T-cell (primary cell): ENCODE results near the gene STX12. TPM values are rescaled to one million over a fixed set of nuclear protein-coding genes. Genes with fewer than 3 reads are reported as not detected.
A peak's percentile ranks its signal among the peaks of the same experiment; 100 is the strongest.
"Not testable (repeated sequence)": the region's sequence is repeated elsewhere in the genome, so short reads cannot be mapped to it uniquely, and the experiment has no call there.

Experiments
- ATAC-seq, 4 experiments: fragments of 200-7000 bp in 3 of 4; fragments of 150-1000 bp in 1 of 4; cut with Tn5 transposase; replicated peaks in 1 of 4; 1 replicate in 3 of 4; 2 replicates in 1 of 4; pipeline ENCODE4 v1.10.0; 2021; ENCODE audit warnings: moderate library complexity in 3 of 4, mild to moderate bottlenecking in 2 of 4, moderate number of reproducible peaks in 1 of 4
- CTCF ChIA-PET, 2 donors: fragments of 300-600 bp; sonication (Branson Sonifier 250); formaldehyde crosslinking; loops; one replicate each; lab custom pipeline; 2022; ENCODE audit warnings: antibody characterized with exemption in 2 of 2; lab: Charles Lee
- POLR2A ChIA-PET, 2 donors: fragments of 300-600 bp; sonication (Branson Sonifier 250); formaldehyde crosslinking; loops; one replicate each; lab custom pipeline; 2022; ENCODE audit warnings: antibody characterized with exemption in 2 of 2; lab: Charles Lee
- DNase-seq, 35 experiments: peaks; one replicate each; pipeline versions ENCODE4 v3.0.0 to v3.0.0-alpha.2; 2013 to 2023
- H3K27ac ChIP-seq: one replicate; pipeline ENCODE4 v1.5.1; 2013; ENCODE audit warnings: low read length
- H3K27me3 ChIP-seq, 2 experiments: replicated peaks in 1 of 2; 1 replicate in 1 of 2; 2 replicates in 1 of 2; pipeline versions ENCODE4 v1.6.1 to v1.7.0; 2013; ENCODE audit warnings: low read length in 1 of 2, mixed read lengths in 1 of 2; ENCODE audit not compliant: control insufficient read depth in 2 of 2, insufficient read depth in 2 of 2; ENCODE audit errors: extremely low read depth in 1 of 2
- H3K36me3 ChIP-seq, 2 donors: 1 replicate in 1 of 2; 2 replicates in 1 of 2; pipeline versions ENCODE4 v1.6.1 to v1.7.0; 2013; ENCODE audit warnings: low read length in 1 of 2; ENCODE audit not compliant: control insufficient read depth in 2 of 2, insufficient read depth in 1 of 2; ENCODE audit errors: extremely low read depth in 1 of 2
- H3K4me1 ChIP-seq, 2 experiments: 1 replicate in 1 of 2; 2 replicates in 1 of 2; pipeline versions ENCODE4 v1.6.1 to v1.7.0; 2013; ENCODE audit warnings: low read length in 2 of 2, mixed read lengths in 1 of 2; ENCODE audit not compliant: insufficient read depth in 2 of 2, control insufficient read depth in 1 of 2; ENCODE audit errors: extremely low read depth in 1 of 2
- H3K4me3 ChIP-seq, 2 donors: 1 replicate in 1 of 2; 2 replicates in 1 of 2; pipeline versions ENCODE4 v1.5.1 to v1.7.0; 2013; ENCODE audit warnings: mild to moderate bottlenecking in 2 of 2, low read length in 1 of 2, moderate library complexity in 1 of 2; ENCODE audit not compliant: control insufficient read depth in 1 of 2; ENCODE audit errors: extremely low read depth in 1 of 2
- H3K9me3 ChIP-seq: 2 replicates; pipeline ENCODE4 v1.7.0; 2013
- H3K27ac Mint-ChIP-seq, 2 donors: one replicate each; pipeline ENCODE4 v1.8.0; 2020 to 2021; ENCODE audit warnings: mild to moderate bottlenecking in 2 of 2, mixed read lengths in 2 of 2
- H3K27me3 Mint-ChIP-seq, 2 donors: one replicate each; pipeline ENCODE4 v1.8.0; 2021 to 2022; ENCODE audit warnings: mixed read lengths in 2 of 2
- H3K36me3 Mint-ChIP-seq: one replicate; pipeline ENCODE4 v1.8.0; 2021; ENCODE audit warnings: mixed read lengths
- H3K4me1 Mint-ChIP-seq, 3 donors: one replicate each; pipeline ENCODE4 v1.8.0; 2020 to 2022; ENCODE audit warnings: mixed read lengths in 3 of 3, mild to moderate bottlenecking in 1 of 3
- H3K4me3 Mint-ChIP-seq, 3 donors: one replicate each; pipeline ENCODE4 v1.8.0; 2020 to 2022; ENCODE audit warnings: mild to moderate bottlenecking in 3 of 3, mixed read lengths in 3 of 3, moderate library complexity in 3 of 3
- H3K9me3 Mint-ChIP-seq, 3 donors: one replicate each; pipeline ENCODE4 v1.8.0; 2020 to 2022; ENCODE audit warnings: mixed read lengths in 3 of 3
- WGBS: methylation state at CpG from one replicate; pipeline ENCODE4 v1.1.5; 2013; ENCODE audit warnings: missing lambda C conversion rate; ENCODE audit not compliant: insufficient coverage; 5-methylcytosine and 5-hydroxymethylcytosine counted together
- total RNA-seq, 35 experiments: library from RNA in 6 of 35; stranded (reverse) in 6 of 35; fragments of 120-200 nt in 1 of 35; gene quantifications; one replicate each; pipeline versions ENCODE4 v1.2.1 to v1.2.4 and lab custom pipeline; 2013 to 2026

STX12 gene
- total RNA-seq, 5 donors from 2014 or later (not counting 1 experiment from before 2014, with no cell fraction given) = 21.2 to 31.4 (median 27.4) TPM

GRCh38 chr1:27829339-27829960 lies 56.4 kb downstream of the STX12 start:
- 100% methylated on average over 1 of the region's 4 CpGs for WGBS
- not testable (repeated sequence) for H3K27ac ChIP-seq, ATAC-seq, H3K27me3 ChIP-seq, H3K27me3 Mint-ChIP-seq, H3K9me3 Mint-ChIP-seq, H3K36me3 Mint-ChIP-seq, H3K4me3 ChIP-seq, DNase-seq, H3K9me3 ChIP-seq
- POLR2A ChIA-PET = interaction anchor here in 1 of 2 donors (0.6 kb wide), 1 partner anchor 400 kb away, joined by 4 read pairs; no protein-coding TSS in a partner anchor
- Mint-ChIP-seq H3K4me1 (peaks cover 12 to 33% (median 33%) of the 10 kb centered on the region in 3 donors), H3K4me3 (peak overlapping the region; percentile 91 to 97 (median 93)), H3K27ac (peak overlapping the region in 1 of 2 donors; percentile 64)
- H3K4me1 ChIP-seq = peaks cover 14 to 17% of the 10 kb centered on the region in 2 experiments
- H3K36me3 ChIP-seq = peaks cover 0 to 16% of the 10 kb centered on the region in 2 donors
- CTCF ChIA-PET = interaction anchor here in 1 of 2 donors (0.6 to 0.7 kb wide), 3 partner anchors 429 to 1085 kb away, joined by 3 to 5 read pairs (median 3); no protein-coding TSS in a partner anchor

DNA sequence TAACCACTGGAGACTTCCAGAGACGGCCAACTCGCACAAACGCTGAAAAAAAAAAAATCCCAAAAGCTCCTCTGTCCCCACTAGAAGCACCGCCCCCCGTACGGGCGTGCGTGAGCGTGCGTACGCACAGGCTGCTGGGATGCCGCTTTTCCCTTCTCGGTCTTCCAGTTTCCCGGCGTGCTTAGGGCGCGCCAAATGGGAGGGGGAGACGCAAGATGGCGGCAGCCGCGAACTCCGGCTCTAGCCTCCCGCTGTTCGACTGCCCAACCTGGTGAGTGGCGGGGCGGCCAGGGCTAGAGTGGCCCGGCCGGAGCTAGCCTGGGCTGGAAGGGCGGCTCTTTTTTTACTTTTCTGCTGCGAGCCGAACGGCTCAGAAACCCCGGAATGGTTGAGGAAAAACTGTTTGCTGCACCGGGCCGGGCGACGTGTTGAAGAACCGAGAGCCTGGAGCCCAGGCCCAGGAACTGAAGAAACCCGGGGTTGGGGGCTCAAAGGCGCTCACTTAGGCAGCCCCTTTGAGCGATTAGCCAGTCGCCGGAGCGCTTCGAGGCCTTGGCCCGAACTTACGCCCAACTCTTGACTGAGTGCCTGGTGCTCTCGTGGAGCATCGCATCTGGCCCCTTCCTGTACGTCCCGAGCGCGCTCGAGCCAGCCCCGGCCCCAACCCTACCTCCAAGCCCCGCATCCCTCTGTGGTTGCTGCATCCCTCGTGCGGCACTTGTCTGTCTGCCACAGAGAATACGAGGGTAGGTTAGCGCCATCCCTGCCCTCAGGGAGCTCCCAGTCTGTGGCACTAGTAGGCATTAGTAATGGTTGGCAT lies 57.8 kb downstream of the STX12 start, which contains the start of gene PPP1R8:
TSS of gene PPP1R8 (plus strand) at position 162 of the 820 bp plus-strand sequence. CDS start at position 216, 54 bp downstream.
- Mint-ChIP-seq H3K36me3 (peaks cover 6% of the 10 kb centered on the region), H3K27me3 (no peaks in the 10 kb centered on the region), H3K4me3 (peak within 1 kb of the TSS; percentile 91 to 97 (median 93)), H3K9me3 (no peaks in the 10 kb centered on the region), H3K27ac (peak within 1 kb of the TSS; percentile 89 to 92), H3K4me1 (peaks cover 12 to 45% (median 43%) of the 10 kb centered on the region in 3 donors)
- WGBS = under 1% methylated on average over 59 of the region's 60 CpGs
- H3K36me3 ChIP-seq = peaks cover 0 to 19% of the 10 kb centered on the region in 2 donors
- H3K27me3 ChIP-seq = no peaks in the 10 kb centered on the region
- ChIA-PET POLR2A (interaction anchor here (0.6 to 0.9 kb wide), 2 partner anchors 413 to 551 kb away, joined by 3 read pairs; no protein-coding TSS in a partner anchor), CTCF (interaction anchor here (0.5 to 0.6 kb wide), 3 partner anchors 93 to 167 kb away, joined by 3 to 7 read pairs (median 4); partner anchors contain the start of gene FAM76A (in 1 of the 2))
- H3K4me3 ChIP-seq = peak within 1 kb of the TSS; percentile 77 to 92
- peaks cover 14 to 17% of the 10 kb centered on the region in 2 experiments for H3K4me1 ChIP-seq
- no peaks in the 10 kb centered on the region for H3K9me3 ChIP-seq
- peak; percentile 100 for ATAC-seq
- DNase-seq = peak; percentile 72 to 94 (median 86)
- peak within 1 kb of the TSS; percentile 71 for H3K27ac ChIP-seq

DNA sequence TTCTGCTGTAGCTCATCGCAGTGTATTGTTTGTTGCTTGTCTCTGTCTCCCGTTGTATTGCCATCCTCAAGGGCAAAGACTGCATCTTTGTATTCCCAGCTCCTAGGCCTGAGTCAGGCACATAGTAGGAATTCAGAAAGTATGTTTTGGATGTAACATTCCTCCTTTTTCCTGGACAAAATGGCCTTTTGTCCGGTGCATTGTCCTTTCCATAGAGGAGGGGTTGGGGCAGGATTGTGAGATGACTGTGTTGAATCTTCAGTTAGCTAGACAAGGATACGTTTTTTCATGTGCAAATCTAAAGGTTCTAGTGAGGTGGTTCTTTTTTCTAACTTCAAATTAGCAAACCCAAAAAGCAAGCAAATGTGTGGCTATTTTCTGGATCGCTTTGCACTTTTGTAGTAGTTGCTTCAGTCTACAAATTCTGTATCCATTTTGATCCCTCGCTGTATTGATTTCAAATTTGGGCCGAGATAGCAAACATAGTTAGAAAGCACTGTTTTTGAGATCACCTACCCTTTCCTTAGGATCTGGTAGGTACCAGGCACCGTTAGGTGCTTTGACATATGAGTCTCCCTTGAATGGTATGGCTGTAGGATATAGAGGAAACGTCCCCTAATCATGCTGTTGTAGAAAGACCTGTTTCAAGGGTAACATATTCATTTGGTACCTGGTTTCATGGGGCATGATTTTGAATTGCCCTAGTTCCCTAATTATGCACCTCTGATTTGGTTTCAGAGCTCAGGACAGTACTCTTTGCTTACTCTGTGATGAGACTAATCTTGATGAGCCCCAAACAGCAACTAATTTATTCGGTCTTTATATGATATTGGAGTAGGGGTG lies 58.8 kb downstream of the STX12 start:
- ChIA-PET CTCF (no interaction called here), POLR2A (interaction anchor here (0.6 to 0.9 kb wide), 2 partner anchors 412 to 552 kb away, joined by 3 read pairs; no protein-coding TSS in a partner anchor)
- peaks cover 14 to 19% of the 10 kb centered on the region in 2 experiments for H3K4me1 ChIP-seq
- Mint-ChIP-seq H3K36me3 (peaks cover 6% of the 10 kb centered on the region), H3K4me3 (peak overlapping the region; percentile 91 to 97 (median 93)), H3K4me1 (peaks cover 12 to 46% (median 46%) of the 10 kb centered on the region in 3 donors), H3K27me3 (no peaks in the 10 kb centered on the region), H3K9me3 (no peaks in the 10 kb centered on the region), H3K27ac (peak overlapping the region in 1 of 2 donors; percentile 89)
- H3K27ac ChIP-seq = no peak overlapping the region
- H3K27me3 ChIP-seq = no peaks in the 10 kb centered on the region
- no peaks in the 10 kb centered on the region for H3K9me3 ChIP-seq
- 63% methylated on average over 6 of the region's 10 CpGs for WGBS
- peak overlapping the region; percentile 77 to 92 for H3K4me3 ChIP-seq
- H3K36me3 ChIP-seq = peaks cover 0 to 19% of the 10 kb centered on the region in 2 donors
- DNase-seq = no peak
- ATAC-seq = no peak

DNA sequence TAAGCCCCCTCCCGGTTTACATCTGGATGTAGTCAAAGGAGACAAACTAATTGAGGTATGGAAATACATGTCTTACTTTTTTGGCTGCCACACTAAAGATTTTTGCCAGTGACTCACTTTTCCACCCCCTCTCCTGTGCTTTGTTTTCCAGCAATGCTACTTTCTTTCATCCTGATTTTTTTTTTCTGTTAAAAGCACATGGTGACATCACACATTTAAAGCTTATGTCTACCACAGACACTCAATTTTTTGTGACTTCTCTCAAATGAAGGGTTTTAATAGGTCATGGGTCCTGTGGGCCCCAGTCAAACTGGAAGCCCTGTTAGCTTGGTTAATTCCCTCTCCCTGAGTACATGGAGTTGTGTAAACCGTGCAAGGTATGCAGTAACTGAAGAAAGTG lies 59.7 kb downstream of the STX12 start:
- no peaks in the 10 kb centered on the region for H3K27me3 Mint-ChIP-seq
- ATAC-seq (no peak), DNase-seq (no peak)
- Histone ChIP-seq H3K4me3 (no peak overlapping the region), H3K36me3 (peaks cover 0 to 19% of the 10 kb centered on the region in 2 donors), H3K27ac (no peak overlapping the region), H3K9me3 (no peaks in the 10 kb centered on the region), H3K4me1 (peaks cover 14 to 19% of the 10 kb centered on the region in 2 experiments), H3K27me3 (no peaks in the 10 kb centered on the region)
- ChIA-PET POLR2A (interaction anchor here (0.6 to 0.7 kb wide), 2 partner anchors 59 to 673 kb away, joined by 3 read pairs; partner anchors contain the start of gene RCC1 (in 1 of the 2)), CTCF (no interaction called here)
- peak overlapping the region; percentile 44 to 97 (median 91) for H3K4me3 Mint-ChIP-seq
- H3K9me3 Mint-ChIP-seq = no peaks in the 10 kb centered on the region
- H3K27ac Mint-ChIP-seq = no peak overlapping the region
- H3K36me3 Mint-ChIP-seq = peaks cover 6% of the 10 kb centered on the region
- H3K4me1 Mint-ChIP-seq = peaks cover 12 to 47% (median 46%) of the 10 kb centered on the region in 3 donors
- no CpG with 5 or more reads among the region's 2 CpGs for WGBS

GRCh38 chr1:27833470-27833869 lies 60.5 kb downstream of the STX12 start:
- Histone ChIP-seq H3K4me3 (no peak overlapping the region), H3K27me3 (no peaks in the 10 kb centered on the region), H3K9me3 (no peaks in the 10 kb centered on the region), H3K4me1 (peaks cover 14 to 19% of the 10 kb centered on the region in 2 experiments), H3K36me3 (peaks cover 0 to 19% of the 10 kb centered on the region in 2 donors), H3K27ac (no peak overlapping the region)
- POLR2A ChIA-PET = interaction anchor here in 1 of 2 donors (0.5 kb wide), 1 partner anchor 65 kb away, joined by 6 read pairs; no protein-coding TSS in a partner anchor
- ATAC-seq (no peak), DNase-seq (no peak)
- Mint-ChIP-seq H3K36me3 (peaks cover 6% of the 10 kb centered on the region), H3K27me3 (no peaks in the 10 kb centered on the region), H3K4me3 (no peak overlapping the region), H3K4me1 (peaks cover 12 to 47% (median 46%) of the 10 kb centered on the region in 3 donors), H3K27ac (no peak overlapping the region), H3K9me3 (no peaks in the 10 kb centered on the region)
- 86% methylated on average over 1 of the region's 3 CpGs for WGBS
- CTCF ChIA-PET = interaction anchor here in 1 of 2 donors (1.1 kb wide), 2 partner anchors 61 to 164 kb away, joined by 4 read pairs; partner anchors contain the start of gene STX12
